HepG2 (cell line): ENCODE measurements around the gene ADCY1. TPM values are rescaled to one million over a fixed set of nuclear protein-coding genes. Genes with fewer than 3 reads are reported as not detected.

Experiments used
- ATAC-seq: fragments of 200-7000 bp; cut with Tn5 transposase; 3 replicates; pipeline ENCODE4 v1.9.1; 2020; ENCODE audit warnings: mild to moderate bottlenecking, moderate library complexity
- BruUV-seq: library from RNA; stranded (reverse); fragments of 400-500 nt; replicated peaks from 2 replicates; lab custom pipeline; 2021; lab: Mats Ljungman, UMichigan
- CTCF ChIA-PET: fragments of 300-600 bp; formaldehyde crosslinking; extraction: SDS; loops from one replicate; lab custom pipeline; 2021; ENCODE audit warnings: low total read pairs, inconsistent platforms, low intra/inter-chr PET ratio; lab: Yijun Ruan, JAX
- POLR2A ChIA-PET: fragments of 350-600 bp; sonication (Branson Sonifier 250); formaldehyde crosslinking; loops from one replicate; lab custom pipeline; 2020; ENCODE audit warnings: antibody characterized with exemption, inconsistent platforms; lab: Yijun Ruan, JAX
- DNase-seq: peaks from one replicate; pipeline ENCODE4 v3.0.0-alpha.2; 2015; ENCODE audit warnings: low spot score
- FAIRE-seq: peaks from 3 replicates; lab custom pipeline; 2011; peaks lifted over from hg19 to GRCh38; lab: Jason Lieb, UNC
- H2AFZ ChIP-seq: one replicate; pipeline ENCODE4 v1.6.1; 2011; ENCODE audit warnings: low read length, inconsistent platforms
- H3K27ac ChIP-seq: fragments of 300-600 bp; 3 replicates; pipeline ENCODE4 v1.8.0; 2011; ENCODE audit warnings: mixed run types, mild to moderate bottlenecking, mixed read lengths, low read length, inconsistent platforms; ENCODE audit not compliant: insufficient read depth; ENCODE audit errors: extremely low read length
- H3K27me3 ChIP-seq, 2 experiments: fragments of 200-600 bp in 1 of 2; 2 replicates in 1 of 2; 3 replicates in 1 of 2; pipeline versions ENCODE4 v1.6.0 to v1.8.0; 2011; ENCODE audit warnings: low read length in 2 of 2, mild to moderate bottlenecking in 2 of 2, moderate library complexity in 2 of 2, inconsistent platforms in 1 of 2; ENCODE audit not compliant: insufficient read depth in 2 of 2, control insufficient read depth in 1 of 2
- H3K36me3 ChIP-seq, 2 experiments: fragments of 200-600 bp in 1 of 2; replicated peaks in 1 of 2; 2 replicates in 1 of 2; 3 replicates in 1 of 2; pipeline versions ENCODE4 v1.5.1 to v1.8.0; 2011; ENCODE audit warnings: low read length in 2 of 2, inconsistent platforms in 1 of 2; ENCODE audit not compliant: insufficient read depth in 2 of 2, control insufficient read depth in 1 of 2
- H3K4me1 ChIP-seq: 2 replicates; pipeline ENCODE4 v1.5.1; 2012; ENCODE audit warnings: low read length, inconsistent platforms; ENCODE audit not compliant: insufficient read depth
- H3K4me2 ChIP-seq: 2 replicates; pipeline ENCODE4 v1.6.0; 2011; ENCODE audit warnings: low read depth, low read length, inconsistent platforms
- H3K4me3 ChIP-seq, 3 experiments: fragments of 200-600 bp in 1 of 3; sonication (generic), shearing (Covaris generic) in 1 of 3; replicated peaks in 1 of 3; 2 replicates each; pipeline ENCODE4 v1.5.1; 2011 to 2016; ENCODE audit warnings: low read length in 3 of 3, inconsistent platforms in 2 of 3, low read depth in 2 of 3, mild to moderate bottlenecking in 2 of 3, control low read depth in 1 of 3, mixed read lengths in 1 of 3; ENCODE audit not compliant: insufficient read depth in 1 of 3
- H3K79me2 ChIP-seq: one replicate; pipeline ENCODE4 v1.6.1; 2011; ENCODE audit warnings: low read length, inconsistent platforms; ENCODE audit not compliant: insufficient read depth
- H3K9ac ChIP-seq: 2 replicates; pipeline ENCODE4 v1.6.0; 2011; ENCODE audit warnings: mild to moderate bottlenecking, low read depth, low read length, inconsistent platforms; ENCODE audit not compliant: insufficient read depth
- H3K9me3 ChIP-seq: 2 replicates; pipeline ENCODE4 v1.5.1; 2012; ENCODE audit warnings: mild to moderate bottlenecking, low read length
- H4K20me1 ChIP-seq: 2 replicates; pipeline ENCODE4 v1.6.0; 2011; ENCODE audit warnings: inconsistent platforms, mild to moderate bottlenecking, low read length, moderate library complexity; ENCODE audit not compliant: insufficient read depth
- CHCHD3 ChIP-seq: sonication (generic); formaldehyde crosslinking; IDR thresholded peaks from 2 replicates; pipeline ENCODE4 v1.8.0; 2022; ENCODE audit warnings: mild to moderate bottlenecking, missing genetic modification reagents, moderate library complexity
- EED ChIP-seq: sonication (generic); formaldehyde crosslinking; IDR thresholded peaks from 2 replicates; pipeline ENCODE4 v1.5.0; 2020; ENCODE audit warnings: mild to moderate bottlenecking, missing genetic modification reagents
- ELF3 ChIP-seq: IDR thresholded peaks from 2 replicates; pipeline ENCODE4 v1.6.1; 2016; ENCODE audit warnings: missing genetic modification reagents, missing compliant biosample characterization
- MED8 ChIP-seq: sonication (generic); formaldehyde crosslinking; IDR thresholded peaks from 2 replicates; pipeline ENCODE4 v1.8.1; 2023; ENCODE audit warnings: mild to moderate bottlenecking, missing genetic modification reagents; ENCODE audit not compliant: insufficient replicate concordance
- PAWR ChIP-seq: sonication (generic); formaldehyde crosslinking; IDR thresholded peaks from 2 replicates; pipeline ENCODE4 v1.4.0; 2020; ENCODE audit warnings: missing genetic modification reagents, mild to moderate bottlenecking, borderline replicate concordance
- SNAI1 ChIP-seq: sonication (generic); formaldehyde crosslinking; IDR thresholded peaks from 2 replicates; pipeline ENCODE4 v1.5.0; 2020; ENCODE audit warnings: mild to moderate bottlenecking, missing genetic modification reagents, borderline replicate concordance
- ZNF569 ChIP-seq: sonication (generic); formaldehyde crosslinking; IDR thresholded peaks from 2 replicates; pipeline ENCODE4 v1.5.0; 2020; ENCODE audit warnings: mild to moderate bottlenecking, missing genetic modification reagents, moderate library complexity, borderline replicate concordance
- WGBS: methylation state at CpG from one replicate; pipeline ENCODE4 v1.1.6; 2017; ENCODE audit warnings: low lambda C conversion rate; 5-methylcytosine and 5-hydroxymethylcytosine counted together
- in situ Hi-C: cut with HindIII; loops from 2 replicates; pipeline ENCODE4 v1.10.0; 2017; ENCODE audit warnings: low pct_unique_long_range_greater_than_20kb; ENCODE audit not compliant: extremely low pct_ligation_motif_present
- intact Hi-C: fragments of 100-400 bp; cut with micrococcal nuclease; formaldehyde crosslinking; loops from one replicate; pipeline ENCODE4 v1.10.0; 2022; ENCODE audit not compliant: unreplicated experiment
- polyA plus RNA-seq, 8 experiments: library from polyadenylated mRNA; depleted of rRNA in 3 of 8; stranded (reverse) in 7 of 8; unstranded in 1 of 8; fragments of >200 nt; fragmentation: Illumina TruSeq in 4 of 8; extraction: Trizol in 4 of 8; gene quantifications; 2 replicates each; pipeline versions ENCODE4 v1.2.1 to v1.2.3, GENCODE V29; 2011 to 2016; ENCODE audit warnings: low read depth in 4 of 8, missing spikeins in 1 of 8, mixed read lengths in 1 of 8; ENCODE audit not compliant: insufficient read depth in 1 of 8
- total RNA-seq, 5 experiments: library from RNA; depleted of rRNA; stranded (reverse); fragments of >200 nt; fragmentation: Illumina TruSeq; extraction: Trizol; gene quantifications; 2 replicates each; pipeline ENCODE4 v1.2.3, GENCODE V29; 2016; ENCODE audit warnings: low read depth in 1 of 5
- TF ChIP-seq, protein P1 (sequence below): sonication (generic); formaldehyde crosslinking; IDR thresholded peaks from 2 replicates; pipeline ENCODE4 v1.4.0; 2020; ENCODE audit warnings: mild to moderate bottlenecking, low read depth, missing genetic modification reagents

ADCY1 gene
- total and polyA plus RNA-seq, 2 of the 13 experiments (the other 11 are each of a cell fraction or from before 2014, with no cell fraction given), result 0.80 to 1.2 TPM

DNA sequence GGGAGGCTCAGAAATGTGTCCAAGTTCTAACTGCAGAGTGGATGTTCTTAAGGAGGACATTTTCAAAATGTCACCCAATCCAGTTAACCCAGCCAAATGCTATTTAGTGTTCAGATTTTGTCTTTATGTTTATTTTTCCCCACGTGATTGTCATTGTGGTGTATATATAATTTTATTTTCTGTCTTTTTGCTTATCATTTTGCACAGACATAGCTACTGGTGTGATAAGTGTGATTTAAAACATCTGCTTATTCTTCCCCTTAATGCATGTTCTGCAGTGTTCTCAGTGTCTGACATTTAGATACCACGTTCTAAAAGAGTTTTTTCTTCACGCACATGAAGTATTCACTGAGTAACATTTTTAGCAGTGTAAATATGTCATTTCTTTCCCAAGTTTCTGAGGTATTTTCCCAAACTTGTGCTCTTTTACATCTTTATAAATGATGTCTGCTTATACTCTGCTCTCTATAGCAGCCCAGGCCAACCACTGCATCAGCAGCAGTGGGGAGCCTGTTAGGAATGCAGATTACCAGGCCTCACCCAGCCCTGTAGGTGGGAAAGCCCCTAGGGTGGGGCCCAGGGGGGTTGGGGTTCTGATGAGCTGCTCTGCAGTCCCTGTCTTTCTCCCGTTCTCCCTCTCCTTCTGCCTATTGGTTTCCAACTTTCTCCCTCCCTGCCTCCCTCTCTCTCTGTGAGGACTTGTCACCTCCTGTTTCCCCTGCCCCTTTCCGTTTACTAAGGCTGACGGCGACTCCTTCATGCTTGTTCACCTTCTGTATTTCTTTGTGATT is 20.8 kb downstream of the ADCY1 start:
- peaks cover 1 to 15% of the 10 kb centered on the region in 2 experiments; a peak in 4 of 5 replicates for H3K27me3 ChIP-seq
- H3K27ac ChIP-seq, result no peak overlapping the region
- 27% methylated on average over 7 of the region's 7 CpGs for WGBS
- H3K4me3 ChIP-seq, result no peak overlapping the region
- H3K9me3 ChIP-seq, result no peaks in the 10 kb centered on the region
- H3K4me1 ChIP-seq, result no peaks in the 10 kb centered on the region
- intact Hi-C loops (no loop called here), in situ Hi-C loops (loop anchor here (25.0 kb wide), 1 partner anchor 433 kb away; the partner anchor contains the start of gene RAMP3)
- no peak overlapping the region for H3K9ac ChIP-seq
- H3K79me2 ChIP-seq, result no peaks in the 10 kb centered on the region
- FAIRE-seq (no peak), DNase-seq (no peak), ATAC-seq (no peak)
- ChIA-PET CTCF (no interaction called here), POLR2A (no interaction called here)
- H2AFZ ChIP-seq, result no peak overlapping the region
- H4K20me1 ChIP-seq, result no peaks in the 10 kb centered on the region
- no TSS peak for BruUV-seq
- TF ChIP-seq PAWR (CRISPR knock-in tag) (no peak), MED8 (CRISPR knock-in tag) (no peak), ZNF569 (CRISPR knock-in tag) (no peak), CHCHD3 (no peak), ELF3 (CRISPR knock-in tag) (no peak), SNAI1 (CRISPR knock-in tag) (no peak), EED (CRISPR knock-in tag) (no peak)
- TF ChIP-seq, protein P1, sequence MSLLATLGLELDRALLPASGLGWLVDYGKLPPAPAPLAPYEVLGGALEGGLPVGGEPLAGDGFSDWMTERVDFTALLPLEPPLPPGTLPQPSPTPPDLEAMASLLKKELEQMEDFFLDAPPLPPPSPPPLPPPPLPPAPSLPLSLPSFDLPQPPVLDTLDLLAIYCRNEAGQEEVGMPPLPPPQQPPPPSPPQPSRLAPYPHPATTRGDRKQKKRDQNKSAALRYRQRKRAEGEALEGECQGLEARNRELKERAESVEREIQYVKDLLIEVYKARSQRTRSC (CRISPR knock-in tag), result no peak
- no peaks in the 10 kb centered on the region for H3K36me3 ChIP-seq
- no peak overlapping the region for H3K4me2 ChIP-seq
